GM19468 (cell line): ENCODE results near the gene AK8.

Experiments
- ATAC-seq: cut with Tn5 transposase; IDR thresholded peaks from one replicate; pipeline ENCODE4 v1.9.1; 2021; ENCODE audit warnings: mild to moderate bottlenecking, moderate library complexity, moderate number of reproducible peaks; ENCODE audit not compliant: unreplicated experiment; ENCODE audit errors: extremely low read depth

Gene AK8

GRCh38 chr9:132828201-132828770, 49.8 kb downstream of the AK8 start:
- no peak for ATAC-seq

GRCh38 chr9:132827366-132827765, 50.7 kb downstream of the AK8 start:
- ATAC-seq: no peak

- ATAC-seq: no peak
Observed at GRCh38 chr9:132826621-132827365, 51.3 kb downstream of the AK8 start.

- ATAC-seq: no peak
Observed at GRCh38 chr9:132826131-132826530, 52.0 kb downstream of the AK8 start.

- ATAC-seq: no peak
Observed at GRCh38 chr9:132825430-132825829, 52.7 kb downstream of the AK8 start.

- ATAC-seq: no peak
Observed at GRCh38 chr9:132824951-132825350, 53.1 kb downstream of the AK8 start.

- no peak for ATAC-seq
Observed at GRCh38 chr9:132824151-132824550, 53.9 kb downstream of the AK8 start.

- no peak for ATAC-seq
Observed at GRCh38 chr9:132823370-132824145, 54.5 kb downstream of the AK8 start.

- ATAC-seq: no peak
Observed at GRCh38 chr9:132820169-132820944, 57.7 kb downstream of the AK8 start.

- ATAC-seq: no peak
Observed at GRCh38 chr9:132818588-132818987, 59.5 kb downstream of the AK8 start.

- no peak for ATAC-seq
Observed at GRCh38 chr9:132814937-132815336, 63.1 kb downstream of the AK8 start.

GRCh38 chr9:132813115-132813771, 64.8 kb downstream of the AK8 start:
- no peak for ATAC-seq

- no peak for ATAC-seq
Observed at GRCh38 chr9:132811985-132812384, 66.1 kb downstream of the AK8 start.

GRCh38 chr9:132810314-132810713, 67.8 kb downstream of the AK8 start:
- no peak for ATAC-seq

GRCh38 chr9:132809677-132810271, 68.3 kb downstream of the AK8 start:
- no peak for ATAC-seq

- no peak for ATAC-seq
Observed at GRCh38 chr9:132808645-132809044, 69.4 kb downstream of the AK8 start.

- no peak for ATAC-seq
Observed at GRCh38 chr9:132806723-132807421, 71.2 kb downstream of the AK8 start.

- ATAC-seq: no peak
Observed at GRCh38 chr9:132806306-132806705, 71.8 kb downstream of the AK8 start.
